ENCODE results near the gene GRK3.

The GRK3 gene

DNA sequence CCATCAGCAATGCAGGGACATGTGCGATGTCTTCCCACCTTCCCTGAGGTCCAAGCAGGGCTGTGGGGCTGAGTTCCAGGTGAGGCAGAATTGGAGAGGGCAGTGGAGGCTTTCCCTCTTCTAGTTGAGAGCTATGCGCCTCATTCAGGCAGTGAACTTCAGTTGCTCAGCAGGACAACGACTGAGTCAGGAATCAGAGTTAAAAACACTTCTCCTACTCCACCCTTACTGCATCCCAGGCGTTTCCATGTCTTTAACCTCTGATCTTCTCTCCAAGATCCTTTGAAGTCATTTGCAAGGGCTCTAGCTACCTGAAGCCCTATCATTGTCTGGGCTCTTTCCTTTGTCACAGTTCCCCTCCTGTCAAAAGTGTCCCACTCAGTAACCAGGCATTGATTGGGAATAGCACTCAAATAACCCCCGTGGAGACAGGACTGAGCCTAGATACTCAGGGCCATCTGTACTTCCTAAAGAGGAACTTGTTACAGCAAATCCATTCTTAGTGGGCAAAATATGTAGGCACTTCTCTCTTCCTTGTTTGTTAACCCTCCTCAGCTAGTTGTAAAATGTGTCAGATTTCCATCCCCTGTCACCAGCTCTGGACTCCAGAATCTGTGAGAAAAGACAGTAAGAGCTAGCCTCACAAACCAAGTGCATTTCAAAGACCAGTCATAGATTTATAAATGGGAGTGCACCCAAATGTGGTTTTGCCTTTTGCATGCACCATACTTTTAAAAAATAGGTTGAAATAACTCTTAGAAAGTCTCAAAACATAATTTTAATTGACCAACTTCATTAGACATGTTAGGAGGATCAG, 105.0 kb downstream of the GRK3 start:
- DNase-seq = no peak

DNA sequence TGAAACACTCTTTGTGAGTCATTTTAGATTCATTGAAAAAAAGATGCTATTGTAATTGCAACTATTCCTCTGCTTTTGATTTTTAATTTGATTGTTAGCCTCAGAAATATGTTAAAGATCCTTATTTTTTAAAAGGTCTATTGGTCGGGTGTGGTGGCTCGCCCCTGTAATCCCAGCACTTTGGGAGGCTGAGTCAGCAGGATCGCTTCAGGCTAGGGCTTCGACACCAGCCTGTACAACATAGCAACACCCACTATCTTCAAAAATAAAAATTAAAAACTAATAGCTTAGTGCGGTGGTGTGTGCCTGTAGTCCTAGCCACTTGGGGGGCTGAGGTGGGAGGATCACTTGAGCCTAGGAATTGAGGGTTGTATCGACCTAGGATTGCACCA, 105.6 kb downstream of the GRK3 start:
- no peak for DNase-seq

GRCh38 chr22:25672289-25673084, 108.0 kb downstream of the GRK3 start:
- no peak for DNase-seq

- DNase-seq = no peak
These were observed 109.2 kb downstream of the GRK3 start for GRCh38 chr22:25673713-25674112.

DNA sequence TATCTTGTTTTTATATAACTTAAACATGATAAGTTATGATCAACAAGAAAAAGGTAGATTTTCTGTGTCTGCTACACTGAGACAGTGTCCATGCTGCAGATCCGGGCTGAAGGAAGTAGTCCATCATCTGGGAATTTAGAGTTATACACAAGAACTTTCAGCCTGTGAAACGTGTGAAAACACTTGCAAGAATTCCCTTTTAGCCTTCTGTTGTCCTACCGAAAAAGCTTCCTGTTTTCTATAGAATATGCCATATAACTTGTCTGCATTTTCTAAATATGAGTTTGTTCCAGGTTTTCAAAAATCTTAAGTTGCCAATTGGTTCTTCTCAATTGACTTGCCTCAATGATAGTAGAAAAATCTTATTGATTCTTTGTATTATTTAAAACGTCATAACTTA, 113.2 kb downstream of the GRK3 start:
- DNase-seq = no peak

DNA sequence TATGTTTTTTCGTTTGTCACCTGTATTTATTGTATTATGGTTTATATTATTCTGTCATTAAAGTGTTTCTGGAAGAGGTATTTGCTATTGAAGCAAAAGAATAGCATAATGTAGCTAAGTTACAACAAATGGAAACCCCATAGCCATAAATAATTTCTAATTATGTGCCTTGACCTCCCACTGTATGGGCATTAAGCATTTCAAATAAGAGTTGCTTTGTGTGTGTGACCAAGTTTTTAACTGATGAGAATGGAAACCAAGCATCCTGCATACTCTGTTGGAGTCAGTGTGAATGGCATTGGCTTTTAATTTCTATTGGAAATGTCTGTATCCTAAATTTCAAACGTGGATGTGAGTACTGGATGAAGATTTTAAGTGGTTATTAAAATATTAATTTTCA, 115.6 kb downstream of the GRK3 start:
- DNase-seq = no peak

GRCh38 chr22:25680956-25681355, 116.5 kb downstream of the GRK3 start:
- DNase-seq = no peak

- no peak for DNase-seq
These were observed 117.6 kb downstream of the GRK3 start for GRCh38 chr22:25682109-25682508.

- DNase-seq = no peak
These were observed 124.2 kb downstream of the GRK3 start for GRCh38 chr22:25688627-25689026.

GRCh38 chr22:25689631-25690030, 125.2 kb downstream of the GRK3 start:
- no peak for DNase-seq

GRCh38 chr22:25690798-25691197, 126.3 kb downstream of the GRK3 start:
- no peak for DNase-seq

GRCh38 chr22:25692397-25693267, 128.2 kb downstream of the GRK3 start:
- DNase-seq = no peak

- DNase-seq = no peak
These were observed 128.7 kb downstream of the GRK3 start for GRCh38 chr22:25693268-25693565.

GRCh38 chr22:25694196-25694907, 129.9 kb downstream of the GRK3 start:
- DNase-seq = no peak

- no peak for DNase-seq
These were observed 130.7 kb downstream of the GRK3 start for GRCh38 chr22:25695146-25695545.

- no peak for DNase-seq
These were observed 132.3 kb downstream of the GRK3 start for GRCh38 chr22:25696763-25697162.

- no peak for DNase-seq
These were observed 132.7 kb downstream of the GRK3 start for GRCh38 chr22:25697181-25697664.

GRCh38 chr22:25697978-25698377, 133.5 kb downstream of the GRK3 start:
- no peak for DNase-seq

GRCh38 chr22:25698461-25698860, 134.0 kb downstream of the GRK3 start:
- no peak for DNase-seq

GRCh38 chr22:25698978-25699377, 134.5 kb downstream of the GRK3 start:
- DNase-seq = no peak

- no peak for DNase-seq
These were observed 136.7 kb downstream of the GRK3 start for GRCh38 chr22:25701056-25701780.

GRCh38 chr22:25702040-25702439, 137.6 kb downstream of the GRK3 start:
- DNase-seq = no peak
